IPS-18a (cell line): ENCODE measurements around the gene MACROD2.

Experiments used
- H3K27ac ChIP-seq: one replicate; pipeline ENCODE4 v1.5.1; 2013; ENCODE audit warnings: low read length
- H3K27me3 ChIP-seq: one replicate; pipeline ENCODE4 v1.6.1; 2013; ENCODE audit warnings: mild to moderate bottlenecking, low read length; ENCODE audit not compliant: control insufficient read depth, insufficient read depth
- H3K36me3 ChIP-seq: one replicate; pipeline ENCODE4 v1.6.1; 2013; ENCODE audit warnings: low read depth, low read length; ENCODE audit not compliant: control insufficient read depth
- H3K4me1 ChIP-seq: one replicate; pipeline ENCODE4 v1.6.1; 2013; ENCODE audit warnings: low read depth, low read length; ENCODE audit not compliant: control insufficient read depth
- H3K4me3 ChIP-seq: one replicate; pipeline ENCODE4 v1.5.1; 2013; ENCODE audit warnings: low read length
- H3K9ac ChIP-seq: one replicate; pipeline ENCODE4 v1.6.1; 2013; ENCODE audit warnings: mild to moderate bottlenecking, low read length, moderate library complexity
- H3K9me3 ChIP-seq: one replicate; pipeline ENCODE4 v1.6.1; 2013; ENCODE audit warnings: low read depth, low read length; ENCODE audit not compliant: control insufficient read depth

MACROD2 gene

GRCh38 chr20:14062786-14063185 is 67.5 kb downstream of the MACROD2 start:
- Histone ChIP-seq H3K36me3 (no peaks in the 10 kb centered on the region), H3K9me3 (no peaks in the 10 kb centered on the region), H3K27ac (no peak overlapping the region), H3K4me3 (no peak overlapping the region), H3K4me1 (peaks cover 5% of the 10 kb centered on the region), H3K9ac (no peak overlapping the region), H3K27me3 (no peaks in the 10 kb centered on the region)

- Histone ChIP-seq H3K9ac (no peak overlapping the region), H3K36me3 (no peaks in the 10 kb centered on the region), H3K27ac (no peak overlapping the region), H3K4me1 (peaks cover 5% of the 10 kb centered on the region), H3K9me3 (no peaks in the 10 kb centered on the region), H3K27me3 (no peaks in the 10 kb centered on the region), H3K4me3 (no peak overlapping the region)
These were observed 69.0 kb downstream of the MACROD2 start for GRCh38 chr20:14064333-14064732.

GRCh38 chr20:14064921-14065320 is 69.6 kb downstream of the MACROD2 start:
- H3K9me3 ChIP-seq = no peaks in the 10 kb centered on the region
- H3K4me3 ChIP-seq = no peak overlapping the region
- H3K36me3 ChIP-seq = no peaks in the 10 kb centered on the region
- no peaks in the 10 kb centered on the region for H3K27me3 ChIP-seq
- no peak overlapping the region for H3K9ac ChIP-seq
- no peak overlapping the region for H3K27ac ChIP-seq
- peaks cover 5% of the 10 kb centered on the region for H3K4me1 ChIP-seq

GRCh38 chr20:14065774-14066173 is 70.5 kb downstream of the MACROD2 start:
- H3K9me3 ChIP-seq = no peaks in the 10 kb centered on the region

GRCh38 chr20:14067603-14068002 is 72.3 kb downstream of the MACROD2 start:
- Histone ChIP-seq H3K4me3 (no peak overlapping the region), H3K4me1 (no peaks in the 10 kb centered on the region), H3K36me3 (no peaks in the 10 kb centered on the region), H3K9ac (no peak overlapping the region), H3K9me3 (no peaks in the 10 kb centered on the region), H3K27ac (no peak overlapping the region), H3K27me3 (no peaks in the 10 kb centered on the region)

More at GRCh38 chr20:14065774-14066173, 70.5 kb downstream of the MACROD2 start:
- Histone ChIP-seq H3K4me1 (peaks cover 5% of the 10 kb centered on the region), H3K4me3 (no peak overlapping the region), H3K36me3 (no peaks in the 10 kb centered on the region), H3K9ac (no peak overlapping the region), H3K27ac (no peak overlapping the region), H3K27me3 (no peaks in the 10 kb centered on the region)

- no peak overlapping the region for H3K4me3 ChIP-seq
- H3K4me1 ChIP-seq = no peaks in the 10 kb centered on the region
- H3K27ac ChIP-seq = no peak overlapping the region
- no peaks in the 10 kb centered on the region for H3K27me3 ChIP-seq
- H3K9me3 ChIP-seq = no peaks in the 10 kb centered on the region
- H3K36me3 ChIP-seq = no peaks in the 10 kb centered on the region
- H3K9ac ChIP-seq = no peak overlapping the region
These were observed 74.5 kb downstream of the MACROD2 start for GRCh38 chr20:14069796-14070195.

GRCh38 chr20:14093652-14094051 is 98.3 kb downstream of the MACROD2 start:
- Histone ChIP-seq H3K9me3 (no peaks in the 10 kb centered on the region), H3K4me1 (no peaks in the 10 kb centered on the region), H3K9ac (no peak overlapping the region), H3K4me3 (no peak overlapping the region), H3K27ac (no peak overlapping the region), H3K27me3 (no peaks in the 10 kb centered on the region), H3K36me3 (no peaks in the 10 kb centered on the region)

GRCh38 chr20:14098261-14098660 is 102.9 kb downstream of the MACROD2 start:
- Histone ChIP-seq H3K27ac (no peak overlapping the region), H3K36me3 (no peaks in the 10 kb centered on the region), H3K4me1 (no peaks in the 10 kb centered on the region), H3K27me3 (no peaks in the 10 kb centered on the region), H3K9me3 (no peaks in the 10 kb centered on the region), H3K4me3 (no peak overlapping the region), H3K9ac (no peak overlapping the region)

GRCh38 chr20:14113416-14113815 is 118.1 kb downstream of the MACROD2 start:
- Histone ChIP-seq H3K9me3 (peaks cover 9% of the 10 kb centered on the region), H3K4me1 (no peaks in the 10 kb centered on the region), H3K4me3 (no peak overlapping the region), H3K27ac (no peak overlapping the region), H3K27me3 (no peaks in the 10 kb centered on the region), H3K9ac (no peak overlapping the region), H3K36me3 (no peaks in the 10 kb centered on the region)

GRCh38 chr20:14114065-14114704 is 118.9 kb downstream of the MACROD2 start:
- Histone ChIP-seq H3K4me1 (no peaks in the 10 kb centered on the region), H3K4me3 (no peak overlapping the region), H3K9ac (no peak overlapping the region), H3K9me3 (peaks cover 9% of the 10 kb centered on the region), H3K27me3 (no peaks in the 10 kb centered on the region), H3K27ac (no peak overlapping the region), H3K36me3 (no peaks in the 10 kb centered on the region)

- Histone ChIP-seq H3K27me3 (no peaks in the 10 kb centered on the region), H3K9ac (no peak overlapping the region), H3K4me3 (no peak overlapping the region)
These were observed 120.7 kb downstream of the MACROD2 start for GRCh38 chr20:14116037-14116436.

GRCh38 chr20:14117768-14118167 is 122.5 kb downstream of the MACROD2 start:
- no peaks in the 10 kb centered on the region for H3K36me3 ChIP-seq
- no peaks in the 10 kb centered on the region for H3K27me3 ChIP-seq
- H3K9ac ChIP-seq = no peak overlapping the region
- no peaks in the 10 kb centered on the region for H3K9me3 ChIP-seq
- H3K4me3 ChIP-seq = no peak overlapping the region
- H3K4me1 ChIP-seq = no peaks in the 10 kb centered on the region
- H3K27ac ChIP-seq = no peak overlapping the region

More at GRCh38 chr20:14116037-14116436, 120.7 kb downstream of the MACROD2 start:
- Histone ChIP-seq H3K9me3 (no peaks in the 10 kb centered on the region), H3K4me1 (no peaks in the 10 kb centered on the region), H3K36me3 (no peaks in the 10 kb centered on the region), H3K27ac (no peak overlapping the region)
